ENCODE results near the gene XAGE1A. TPM values are rescaled to one million over a fixed set of nuclear protein-coding genes. Genes with fewer than 3 reads are reported as not detected.
"Not testable (repeated sequence)": the region's sequence is repeated elsewhere in the genome, so short reads cannot be mapped to it uniquely, and the experiment has no call there.

The XAGE1A gene, protein sequence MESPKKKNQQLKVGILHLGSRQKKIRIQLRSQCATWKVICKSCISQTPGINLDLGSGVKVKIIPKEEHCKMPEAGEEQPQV
- total RNA-seq, result not detected in 2 replicates
- total RNA-seq (2013), result not detected
- polyA plus RNA-seq, result not detected in 2 replicates
- polyA minus RNA-seq, result not detected in 2 replicates

DNA sequence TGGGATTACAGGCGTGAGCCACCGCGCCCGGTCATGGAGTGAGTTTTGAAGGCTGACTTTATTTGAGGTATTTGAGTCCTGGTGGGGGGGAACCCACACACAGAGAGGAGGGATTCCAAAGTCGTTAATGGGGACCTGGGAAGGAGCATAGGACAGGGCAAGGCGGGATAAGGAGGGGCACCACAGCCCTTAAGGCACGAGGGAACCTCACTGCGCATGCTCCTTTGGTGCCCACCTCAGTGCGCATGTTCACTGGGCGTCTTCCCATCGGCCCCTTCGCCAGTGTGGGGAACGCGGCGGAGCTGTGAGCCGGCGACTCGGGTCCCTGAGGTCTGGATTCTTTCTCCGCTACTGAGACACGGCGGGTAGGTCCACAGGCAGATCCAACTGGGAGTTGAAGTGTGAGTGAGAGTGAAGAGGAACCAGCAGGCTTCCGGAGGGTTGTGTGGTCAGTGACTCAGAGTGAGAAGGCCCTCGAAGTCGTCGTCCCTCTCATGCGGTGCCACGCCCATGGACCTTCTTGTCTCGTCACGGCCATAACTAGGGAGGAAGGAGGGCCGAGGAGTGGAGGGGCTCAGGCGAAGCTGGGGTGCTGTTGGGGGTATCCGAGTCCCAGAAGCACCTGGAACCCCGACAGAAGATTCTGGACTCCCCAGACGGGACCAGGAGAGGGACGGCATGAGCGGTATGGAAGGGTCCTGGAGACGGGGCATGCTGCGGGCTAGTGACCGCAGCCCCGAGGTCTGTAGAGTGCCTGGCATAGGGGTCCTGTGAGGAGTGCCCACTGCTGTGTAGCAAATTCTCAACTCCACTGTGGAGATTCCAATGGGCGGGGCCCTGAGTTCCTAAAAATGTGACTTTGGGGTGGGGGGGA, at the start of gene XAGE1A:
TSS of gene XAGE1A (plus strand) at position 264 of the 874 bp plus-strand sequence. CDS start 1,554 bp downstream, outside the sequence.
- H3K36me3 ChIP-seq (replicated peaks in 1 of 2; ENCODE audit: control extremely low read depth in 1 of 2, control insufficient read depth in 1 of 2, extremely low read depth in 1 of 2, insufficient read depth in 2 of 2, low read length in 1 of 2); H3K27me3 Mint-ChIP-seq; ATAC-seq (ENCODE audit: low read depth); H3K9me3 ChIP-seq (ENCODE audit: control extremely low read depth in 1 of 3, control insufficient read depth in 2 of 3, insufficient read depth in 1 of 3, low read length in 2 of 3); H3K4me1 ChIP-seq (ENCODE audit: control insufficient read depth in 2 of 2, insufficient read depth in 2 of 2, low read length in 2 of 2); H3K4me3 Mint-ChIP-seq; POLR2A ChIA-PET; H3K4me1 Mint-ChIP-seq; H4K20me1 ChIP-seq (ENCODE audit: control insufficient read depth, insufficient read depth, low read length, poor library complexity, severe bottlenecking); H3K4me3 ChIP-seq (ENCODE audit: control extremely low read depth in 1 of 5, extremely low read depth in 1 of 5, insufficient read depth in 1 of 5, low read depth in 2 of 5, low read length in 4 of 5); H3K79me2 ChIP-seq (ENCODE audit: control insufficient read depth, insufficient read depth, low read length); H3K4me2 ChIP-seq (replicated peaks; ENCODE audit: low read depth, low read length, poor library complexity, severe bottlenecking); H2AFZ ChIP-seq (ENCODE audit: insufficient read depth, low read depth, low read length, poor library complexity, severe bottlenecking); DNase-seq; H3K27ac ChIP-seq (ENCODE audit: low read length in 2 of 2); H3K27me3 ChIP-seq (replicated peaks in 1 of 4; ENCODE audit: control extremely low read depth in 1 of 4, control insufficient read depth in 3 of 4, insufficient read depth in 4 of 4, low read length in 3 of 4); H3K9ac ChIP-seq (ENCODE audit: low read length); H3K27ac Mint-ChIP-seq; H3K9me3 Mint-ChIP-seq (ENCODE audit: insufficient read depth); intact Hi-C loops (cut with micrococcal nuclease); CTCF ChIA-PET: not testable (repeated sequence)
- WGBS (ENCODE audit: insufficient coverage), result no CpG with 5 or more reads among the region's 41 CpGs

DNA sequence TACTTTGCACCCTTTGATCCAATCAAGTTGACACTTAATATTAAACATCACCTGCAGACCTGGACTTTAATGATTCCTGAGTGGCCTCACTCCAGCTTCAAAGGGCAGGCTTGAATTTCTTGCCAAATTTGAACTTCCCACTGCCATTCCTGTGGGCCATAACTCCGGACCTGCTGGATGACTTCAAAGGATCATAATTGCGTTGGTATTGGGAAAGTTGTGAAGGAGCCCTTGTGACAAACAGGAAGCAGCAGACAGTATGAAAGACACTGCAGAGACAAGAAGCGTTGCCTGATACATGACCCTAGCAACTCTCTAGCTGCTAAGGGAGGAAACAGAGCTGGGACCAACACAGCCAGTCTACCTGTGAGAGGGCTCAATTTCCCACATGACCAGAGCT, 43.6 kb upstream of the XAGE1A start:
- CTCF ChIA-PET; POLR2A ChIA-PET; H3K4me3 Mint-ChIP-seq; H2AFZ ChIP-seq (ENCODE audit: insufficient read depth, low read depth, low read length, poor library complexity, severe bottlenecking); intact Hi-C loops (cut with micrococcal nuclease); H3K27me3 Mint-ChIP-seq; H3K27ac Mint-ChIP-seq; H3K4me3 ChIP-seq (ENCODE audit: control extremely low read depth in 1 of 5, extremely low read depth in 1 of 5, insufficient read depth in 1 of 5, low read depth in 2 of 5, low read length in 4 of 5); H3K9ac ChIP-seq (ENCODE audit: low read length); DNase-seq; H3K4me1 Mint-ChIP-seq; H3K4me2 ChIP-seq (replicated peaks; ENCODE audit: low read depth, low read length, poor library complexity, severe bottlenecking); H3K9me3 Mint-ChIP-seq (ENCODE audit: insufficient read depth); H3K9me3 ChIP-seq (ENCODE audit: control extremely low read depth in 1 of 3, control insufficient read depth in 2 of 3, insufficient read depth in 1 of 3, low read length in 2 of 3); H3K4me1 ChIP-seq (ENCODE audit: control insufficient read depth in 2 of 2, insufficient read depth in 2 of 2, low read length in 2 of 2); H4K20me1 ChIP-seq (ENCODE audit: control insufficient read depth, insufficient read depth, low read length, poor library complexity, severe bottlenecking); ATAC-seq (ENCODE audit: low read depth); H3K36me3 ChIP-seq (replicated peaks in 1 of 2; ENCODE audit: control extremely low read depth in 1 of 2, control insufficient read depth in 1 of 2, extremely low read depth in 1 of 2, insufficient read depth in 2 of 2, low read length in 1 of 2); H3K27me3 ChIP-seq (replicated peaks in 1 of 4; ENCODE audit: control extremely low read depth in 1 of 4, control insufficient read depth in 3 of 4, insufficient read depth in 4 of 4, low read length in 3 of 4); H3K79me2 ChIP-seq (ENCODE audit: control insufficient read depth, insufficient read depth, low read length); H3K27ac ChIP-seq (ENCODE audit: low read length in 2 of 2): not testable (repeated sequence)
- 90% methylated on average over 2 of the region's 3 CpGs for WGBS (ENCODE audit: insufficient coverage)

GRCh38 chrX:52471301-52471700, 24.3 kb upstream of the XAGE1A start:
- H3K4me1 ChIP-seq (ENCODE audit: control insufficient read depth in 2 of 2, insufficient read depth in 2 of 2, low read length in 2 of 2); H3K36me3 ChIP-seq (replicated peaks in 1 of 2; ENCODE audit: control extremely low read depth in 1 of 2, control insufficient read depth in 1 of 2, extremely low read depth in 1 of 2, insufficient read depth in 2 of 2, low read length in 1 of 2); H3K4me3 Mint-ChIP-seq; POLR2A ChIA-PET; H3K27ac Mint-ChIP-seq; H3K27me3 Mint-ChIP-seq; H3K9me3 ChIP-seq (ENCODE audit: control extremely low read depth in 1 of 3, control insufficient read depth in 2 of 3, insufficient read depth in 1 of 3, low read length in 2 of 3); CTCF ChIA-PET; H3K4me2 ChIP-seq (replicated peaks; ENCODE audit: low read depth, low read length, poor library complexity, severe bottlenecking); intact Hi-C loops (cut with micrococcal nuclease); H3K27me3 ChIP-seq (replicated peaks in 1 of 4; ENCODE audit: control extremely low read depth in 1 of 4, control insufficient read depth in 3 of 4, insufficient read depth in 4 of 4, low read length in 3 of 4); H4K20me1 ChIP-seq (ENCODE audit: control insufficient read depth, insufficient read depth, low read length, poor library complexity, severe bottlenecking); H3K4me1 Mint-ChIP-seq; DNase-seq; H3K9ac ChIP-seq (ENCODE audit: low read length); H3K4me3 ChIP-seq (ENCODE audit: control extremely low read depth in 1 of 5, extremely low read depth in 1 of 5, insufficient read depth in 1 of 5, low read depth in 2 of 5, low read length in 4 of 5); ATAC-seq (ENCODE audit: low read depth); H3K79me2 ChIP-seq (ENCODE audit: control insufficient read depth, insufficient read depth, low read length); H3K9me3 Mint-ChIP-seq (ENCODE audit: insufficient read depth); H2AFZ ChIP-seq (ENCODE audit: insufficient read depth, low read depth, low read length, poor library complexity, severe bottlenecking); H3K27ac ChIP-seq (ENCODE audit: low read length in 2 of 2): not testable (repeated sequence)
- WGBS (ENCODE audit: insufficient coverage), result no CpG with 5 or more reads among the region's 1 CpG

- H3K9ac ChIP-seq (ENCODE audit: low read length); H3K79me2 ChIP-seq (ENCODE audit: control insufficient read depth, insufficient read depth, low read length); H3K27ac Mint-ChIP-seq; CTCF ChIA-PET; H3K36me3 ChIP-seq (replicated peaks in 1 of 2; ENCODE audit: control extremely low read depth in 1 of 2, control insufficient read depth in 1 of 2, extremely low read depth in 1 of 2, insufficient read depth in 2 of 2, low read length in 1 of 2); H3K4me2 ChIP-seq (replicated peaks; ENCODE audit: low read depth, low read length, poor library complexity, severe bottlenecking); H3K27me3 Mint-ChIP-seq; H3K9me3 ChIP-seq (ENCODE audit: control extremely low read depth in 1 of 3, control insufficient read depth in 2 of 3, insufficient read depth in 1 of 3, low read length in 2 of 3); H4K20me1 ChIP-seq (ENCODE audit: control insufficient read depth, insufficient read depth, low read length, poor library complexity, severe bottlenecking); ATAC-seq (ENCODE audit: low read depth); H3K27ac ChIP-seq (ENCODE audit: low read length in 2 of 2); H3K9me3 Mint-ChIP-seq (ENCODE audit: insufficient read depth); POLR2A ChIA-PET; H3K4me1 ChIP-seq (ENCODE audit: control insufficient read depth in 2 of 2, insufficient read depth in 2 of 2, low read length in 2 of 2); DNase-seq; H3K4me1 Mint-ChIP-seq; H3K27me3 ChIP-seq (replicated peaks in 1 of 4; ENCODE audit: control extremely low read depth in 1 of 4, control insufficient read depth in 3 of 4, insufficient read depth in 4 of 4, low read length in 3 of 4); intact Hi-C loops (cut with micrococcal nuclease); H3K4me3 ChIP-seq (ENCODE audit: control extremely low read depth in 1 of 5, extremely low read depth in 1 of 5, insufficient read depth in 1 of 5, low read depth in 2 of 5, low read length in 4 of 5); H3K4me3 Mint-ChIP-seq; H2AFZ ChIP-seq (ENCODE audit: insufficient read depth, low read depth, low read length, poor library complexity, severe bottlenecking): not testable (repeated sequence)
- WGBS (ENCODE audit: insufficient coverage), result no CpG with 5 or more reads among the region's 5 CpGs
These were observed 788 bp downstream of the XAGE1A start for GRCh38 chrX:52496419-52496772.
